GM12878 (cell line): ENCODE results near the gene QRFP. TPM values are rescaled to one million over a fixed set of nuclear protein-coding genes. Genes with fewer than 3 reads are reported as not detected.
A peak's percentile ranks its signal among the peaks of the same experiment; 100 is the strongest.

Experiments used
- ATAC-seq: fragments of 200-7000 bp; cut with Tn5 transposase; 3 replicates; pipeline ENCODE4 v1.9.1; 2020; ENCODE audit warnings: mild to moderate bottlenecking, moderate library complexity
- BruUV-seq: library from RNA; stranded (reverse); fragments of 400-500 nt; replicated peaks from 2 replicates; lab custom pipeline; 2021; lab: Mats Ljungman, UMichigan
- CTCF ChIA-PET: fragments of 300-600 bp; sonication (Branson Sonifier 250); formaldehyde crosslinking; extraction: SDS; loops from one replicate; lab custom pipeline; 2021; ENCODE audit warnings: inconsistent platforms; lab: Yijun Ruan, JAX
- POLR2A ChIA-PET: fragments of 350-600 bp; formaldehyde crosslinking; extraction: SDS; loops from one replicate; lab custom pipeline; 2021; ENCODE audit warnings: inconsistent platforms; lab: Charles Lee
- RAD21 ChIA-PET: fragments of 300-600 bp; sonication (Branson Sonifier 250); formaldehyde crosslinking; loops from one replicate; lab custom pipeline; 2023; ENCODE audit warnings: antibody characterized with exemption; ENCODE audit not compliant: unreplicated experiment; lab: Charles Lee
- SMC1A ChIA-PET: fragments of 300-600 bp; sonication (Branson Sonifier 250); formaldehyde crosslinking; loops from one replicate; lab custom pipeline; 2023; ENCODE audit not compliant: unreplicated experiment, uncharacterized antibody; lab: Charles Lee
- DNase-seq: peaks from one replicate; pipeline ENCODE4 v3.0.0-alpha.2; 2011; ENCODE audit warnings: low read depth, low spot score
- FAIRE-seq: peaks from 3 replicates; lab custom pipeline; 2011; peaks lifted over from hg19 to GRCh38; lab: Jason Lieb, UNC
- H2AFZ ChIP-seq: 2 replicates; pipeline ENCODE4 v1.6.0; 2011; ENCODE audit warnings: low read depth, low read length, control low read depth; ENCODE audit not compliant: control insufficient read depth
- H3K27ac ChIP-seq: 2 replicates; pipeline ENCODE4 v1.5.1; 2011; ENCODE audit warnings: control low read depth; ENCODE audit not compliant: control insufficient read depth, insufficient read depth
- H3K27me3 ChIP-seq, 2 experiments: replicated peaks in 1 of 2; 2 replicates each; pipeline versions ENCODE4 v1.6.0 to v1.6.1; 2011; ENCODE audit warnings: low read length in 1 of 2; ENCODE audit not compliant: control insufficient read depth in 2 of 2, insufficient read depth in 2 of 2
- H3K36me3 ChIP-seq, 2 experiments: 2 replicates each; pipeline ENCODE4 v1.5.1; 2011; ENCODE audit warnings: low read length in 1 of 2; ENCODE audit not compliant: control insufficient read depth in 2 of 2, insufficient read depth in 2 of 2
- H3K4me1 ChIP-seq: 2 replicates; pipeline ENCODE4 v1.6.1; 2011; ENCODE audit warnings: mild to moderate bottlenecking, low read length, moderate library complexity, mixed read lengths; ENCODE audit not compliant: control insufficient read depth, insufficient read depth
- H3K4me2 ChIP-seq: 2 replicates; pipeline ENCODE4 v1.6.0; 2011; ENCODE audit warnings: control low read depth; ENCODE audit not compliant: control insufficient read depth, insufficient read depth
- H3K4me3 ChIP-seq: fragments of 200-600 bp; sonication (generic); 2 replicates; pipeline ENCODE4 v1.5.1; 2016
- H3K79me2 ChIP-seq: 2 replicates; pipeline ENCODE4 v1.6.0; 2011; ENCODE audit warnings: low read length; ENCODE audit not compliant: control insufficient read depth, insufficient read depth
- H3K9ac ChIP-seq: 2 replicates; pipeline ENCODE4 v1.8.0; 2011; ENCODE audit warnings: low read length, control low read depth, mixed read lengths; ENCODE audit not compliant: control insufficient read depth, insufficient read depth
- H3K9me3 ChIP-seq: replicated peaks from 3 replicates; pipeline ENCODE4 v1.5.1; 2011; ENCODE audit warnings: mild to moderate bottlenecking, low read length; ENCODE audit not compliant: control insufficient read depth, insufficient read depth
- H4K20me1 ChIP-seq: 2 replicates; pipeline ENCODE4 v1.6.0; 2011; ENCODE audit not compliant: control insufficient read depth, insufficient read depth
- CUX1 ChIP-seq: IDR thresholded peaks from 2 replicates; pipeline ENCODE4 v1.6.1; 2012; ENCODE audit warnings: improper control_type of control experiment, low read depth, low read length; ENCODE audit not compliant: insufficient replicate concordance
- NKRF ChIP-seq: fragments of 450-650 bp; conservative IDR thresholded peaks from 2 replicates; pipeline ENCODE4 v1.6.1; 2017; ENCODE audit warnings: mild to moderate bottlenecking, moderate library complexity
- RAD21 ChIP-seq: IDR thresholded peaks from 2 replicates; pipeline ENCODE4 v1.6.1; 2011; ENCODE audit warnings: mild to moderate bottlenecking, low read depth, low read length, moderate library complexity; ENCODE audit not compliant: insufficient read depth
- WGBS: methylation state at CpG from one replicate; pipeline ENCODE4 v1.1.6; 2016; ENCODE audit warnings: low lambda C conversion rate; ENCODE audit not compliant: insufficient replicate concordance, insufficient coverage; ENCODE audit errors: missing lambda C conversion rate; 5-methylcytosine and 5-hydroxymethylcytosine counted together
- in situ Hi-C: fragments of 300-500 bp; cut with MboI; formaldehyde crosslinking; loops from 9 replicates; pipeline ENCODE4 v1.14.3; 2018; ENCODE audit warnings: mixed read lengths
- intact Hi-C: fragments of 100-400 bp; cut with micrococcal nuclease; formaldehyde crosslinking; loops from one replicate; pipeline ENCODE4 v1.14.2; 2022; ENCODE audit not compliant: unreplicated experiment
- polyA plus RNA-seq, 11 experiments: library from polyadenylated mRNA; depleted of rRNA in 4 of 11; unstranded in 6 of 11; stranded (reverse) in 5 of 11; fragments of >200 nt; fragmentation: Nextera tagmentation in 4 of 11; fragmentation: Illumina TruSeq in 1 of 11; extraction: Ambion mirVana in 4 of 11; extraction: Trizol in 1 of 11; gene quantifications; 1 replicate in 1 of 11; 2 replicates in 10 of 11; pipeline versions ENCODE4 v1.2.1 to v1.2.3, GENCODE V29; 2011 to 2016; ENCODE audit warnings: inconsistent platforms in 2 of 11, missing spikeins in 2 of 11, low read depth in 1 of 11
- total RNA-seq, 4 experiments: library from RNA; depleted of rRNA in 3 of 4; stranded (reverse); fragments of >200 nt in 3 of 4; fragmentation: Illumina TruSeq in 1 of 4; extraction: Trizol in 1 of 4; gene quantifications; 2 replicates each; pipeline versions ENCODE4 v1.2.1 to v1.2.3, GENCODE V29; 2013 to 2021
- TF ChIP-seq, protein P1 (sequence below): fragments of 450-650 bp; IDR thresholded peaks from 2 replicates; pipeline ENCODE4 v1.6.1; 2017; ENCODE audit warnings: mild to moderate bottlenecking, moderate library complexity

Gene QRFP
- total and polyA plus RNA-seq, 10 of the 15 experiments (the other 5 are each of a cell fraction or from before 2014, with no cell fraction given) = not detected

- SMC1A ChIA-PET = interaction anchor here (3.3 kb wide), 1 partner anchor 62 kb away, joined by 20 read pairs; no protein-coding TSS in a partner anchor
- 51% methylated on average over 21 of the region's 21 CpGs for WGBS
- in situ Hi-C loops = no loop called here
- no peak for TF ChIP-seq NKRF
- TF ChIP-seq RAD21 = peak; percentile 23; the same call in 1 of the 2 replicates
- TF ChIP-seq CUX1 = no peak
- TF ChIP-seq, protein P1, sequence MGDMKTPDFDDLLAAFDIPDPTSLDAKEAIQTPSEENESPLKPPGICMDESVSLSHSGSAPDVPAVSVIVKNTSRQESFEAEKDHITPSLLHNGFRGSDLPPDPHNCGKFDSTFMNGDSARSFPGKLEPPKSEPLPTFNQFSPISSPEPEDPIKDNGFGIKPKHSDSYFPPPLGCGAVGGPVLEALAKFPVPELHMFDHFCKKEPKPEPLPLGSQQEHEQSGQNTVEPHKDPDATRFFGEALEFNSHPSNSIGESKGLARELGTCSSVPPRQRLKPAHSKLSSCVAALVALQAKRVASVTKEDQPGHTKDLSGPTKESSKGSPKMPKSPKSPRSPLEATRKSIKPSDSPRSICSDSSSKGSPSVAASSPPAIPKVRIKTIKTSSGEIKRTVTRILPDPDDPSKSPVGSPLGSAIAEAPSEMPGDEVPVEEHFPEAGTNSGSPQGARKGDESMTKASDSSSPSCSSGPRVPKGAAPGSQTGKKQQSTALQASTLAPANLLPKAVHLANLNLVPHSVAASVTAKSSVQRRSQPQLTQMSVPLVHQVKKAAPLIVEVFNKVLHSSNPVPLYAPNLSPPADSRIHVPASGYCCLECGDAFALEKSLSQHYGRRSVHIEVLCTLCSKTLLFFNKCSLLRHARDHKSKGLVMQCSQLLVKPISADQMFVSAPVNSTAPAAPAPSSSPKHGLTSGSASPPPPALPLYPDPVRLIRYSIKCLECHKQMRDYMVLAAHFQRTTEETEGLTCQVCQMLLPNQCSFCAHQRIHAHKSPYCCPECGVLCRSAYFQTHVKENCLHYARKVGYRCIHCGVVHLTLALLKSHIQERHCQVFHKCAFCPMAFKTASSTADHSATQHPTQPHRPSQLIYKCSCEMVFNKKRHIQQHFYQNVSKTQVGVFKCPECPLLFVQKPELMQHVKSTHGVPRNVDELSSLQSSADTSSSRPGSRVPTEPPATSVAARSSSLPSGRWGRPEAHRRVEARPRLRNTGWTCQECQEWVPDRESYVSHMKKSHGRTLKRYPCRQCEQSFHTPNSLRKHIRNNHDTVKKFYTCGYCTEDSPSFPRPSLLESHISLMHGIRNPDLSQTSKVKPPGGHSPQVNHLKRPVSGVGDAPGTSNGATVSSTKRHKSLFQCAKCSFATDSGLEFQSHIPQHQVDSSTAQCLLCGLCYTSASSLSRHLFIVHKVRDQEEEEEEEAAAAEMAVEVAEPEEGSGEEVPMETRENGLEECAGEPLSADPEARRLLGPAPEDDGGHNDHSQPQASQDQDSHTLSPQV = no peak
Measured at GRCh38 chr9:130932255-130933079, 35.9 kb upstream of the QRFP start.

More at GRCh38 chr9:130932255-130933079, 35.9 kb upstream of the QRFP start:
- Histone ChIP-seq H3K79me2 (no peaks in the 10 kb centered on the region), H2AFZ (no peak overlapping the region), H3K27me3 (peaks cover 0 to 6% of the 10 kb centered on the region in 2 experiments; a peak in 1 of 4 replicates), H3K36me3 (no peaks in the 10 kb centered on the region), H3K4me3 (no peak overlapping the region), H3K27ac (no peak overlapping the region), H3K4me2 (no peak overlapping the region), H3K4me1 (peaks cover 36% of the 10 kb centered on the region), H4K20me1 (peaks cover 8% of the 10 kb centered on the region), H3K9ac (no peak overlapping the region), H3K9me3 (no peaks in the 10 kb centered on the region)
- DNase-seq = no peak
- intact Hi-C loops = loop anchor here (10.0 kb wide), 1 partner anchor 112 kb away; no protein-coding TSS in a partner anchor
- ChIA-PET RAD21 (interaction anchor here (0.9 to 1.6 kb wide), 2 partner anchors 62 to 239 kb away, joined by 3 to 6 read pairs; partner anchors contain the start of gene EXOSC2), POLR2A (no interaction called here), CTCF (interaction anchor here (0.9 to 7.8 kb wide), 3 partner anchors 64 to 225 kb away, joined by 3 to 89 read pairs (median 3); no protein-coding TSS in a partner anchor)
- no peak for FAIRE-seq
- no peak for ATAC-seq
- BruUV-seq = no TSS peak
